ENCODE measurements around the gene FBXO44.
A peak's percentile ranks its signal among the peaks of the same experiment; 100 is the strongest.

FBXO44 gene

GRCh38 chr1:11659748-11660147 lies 5.1 kb downstream of the FBXO44 start:
- DNase-seq (ENCODE audit: low spot score) = no peak

GRCh38 chr1:11661103-11661502 lies 6.4 kb downstream of the FBXO44 start:
- no peak for DNase-seq (ENCODE audit: low spot score)

GRCh38 chr1:11664336-11665065 lies 9.8 kb downstream of the FBXO44 start:
- DNase-seq (ENCODE audit: low spot score) = no peak

- no peak for DNase-seq (ENCODE audit: low spot score)
These were observed 13.8 kb downstream of the FBXO44 start for GRCh38 chr1:11668516-11668915.

DNA sequence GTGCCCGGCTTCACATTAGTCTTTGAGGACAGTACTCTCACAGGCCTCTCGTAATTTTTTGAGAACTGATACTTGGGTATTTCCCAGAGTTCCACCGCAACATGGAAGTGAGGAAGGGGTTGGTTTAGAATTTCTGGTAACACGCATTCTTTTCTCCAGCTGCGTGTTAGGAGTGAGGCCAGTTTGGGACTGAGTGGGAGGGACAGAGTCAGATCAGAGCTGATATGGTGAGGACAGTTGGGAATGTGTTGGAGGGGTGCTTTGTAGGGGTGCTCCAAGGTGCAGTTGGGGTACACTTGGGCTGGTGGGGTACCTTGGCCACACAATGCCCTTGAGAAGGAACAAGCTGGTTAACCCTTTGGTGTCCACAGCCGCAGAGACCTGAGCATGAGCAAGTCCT lies 16.1 kb downstream of the FBXO44 start:
- DNase-seq (ENCODE audit: low spot score) = no peak

GRCh38 chr1:11671205-11671543 lies 16.5 kb downstream of the FBXO44 start:
- no peak for DNase-seq (ENCODE audit: low spot score)

GRCh38 chr1:11671544-11672286 lies 17.0 kb downstream of the FBXO44 start:
- DNase-seq (ENCODE audit: low spot score) = no peak

- DNase-seq (ENCODE audit: low spot score) = no peak
These were observed 18.6 kb downstream of the FBXO44 start for GRCh38 chr1:11673089-11673769.

DNA sequence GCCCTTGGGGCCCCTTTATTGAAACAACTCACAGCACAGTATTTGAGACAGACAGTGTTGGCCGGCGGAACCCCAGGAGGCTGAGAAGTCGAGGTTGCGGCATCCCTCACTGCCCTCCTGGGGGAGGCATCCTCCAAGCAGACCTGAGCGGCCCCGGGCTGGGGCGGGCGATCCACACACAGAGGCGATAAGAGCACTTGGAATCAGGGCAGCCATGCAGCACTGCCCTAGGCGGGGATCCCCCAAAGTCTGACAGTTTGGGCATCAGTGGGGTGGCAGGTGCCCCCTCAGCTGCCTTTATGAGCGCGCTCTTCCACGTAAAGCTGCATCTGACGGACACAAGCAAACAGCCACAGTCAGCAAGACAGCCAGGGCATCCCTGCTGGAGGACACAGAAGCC lies 19.8 kb downstream of the FBXO44 start:
- no peak for DNase-seq (ENCODE audit: low spot score)

- DNase-seq (ENCODE audit: low spot score) = no peak
These were observed 20.6 kb downstream of the FBXO44 start for GRCh38 chr1:11675325-11675724.

GRCh38 chr1:11676386-11677103 lies 21.9 kb downstream of the FBXO44 start:
- no peak for DNase-seq (ENCODE audit: low spot score)

DNA sequence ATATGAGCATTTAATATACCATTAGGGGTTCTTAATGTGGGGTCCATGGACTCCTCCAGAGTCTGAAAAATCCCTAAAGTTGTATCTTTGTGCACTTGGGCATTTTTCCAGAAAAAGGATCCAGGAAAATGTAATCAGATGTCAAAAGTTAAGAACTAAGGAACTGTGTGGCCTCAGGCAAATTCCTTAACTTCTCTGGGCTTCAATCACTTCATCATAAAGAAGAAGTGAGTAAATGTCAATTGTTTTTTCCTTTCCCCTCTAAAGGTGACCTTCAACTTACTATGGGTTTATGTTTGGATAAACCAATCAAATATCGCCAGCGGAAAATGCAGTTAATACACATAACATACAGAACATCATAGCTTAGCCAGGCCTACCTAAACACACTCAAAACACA lies 23.8 kb downstream of the FBXO44 start:
- DNase-seq (ENCODE audit: low spot score) = no peak

DNA sequence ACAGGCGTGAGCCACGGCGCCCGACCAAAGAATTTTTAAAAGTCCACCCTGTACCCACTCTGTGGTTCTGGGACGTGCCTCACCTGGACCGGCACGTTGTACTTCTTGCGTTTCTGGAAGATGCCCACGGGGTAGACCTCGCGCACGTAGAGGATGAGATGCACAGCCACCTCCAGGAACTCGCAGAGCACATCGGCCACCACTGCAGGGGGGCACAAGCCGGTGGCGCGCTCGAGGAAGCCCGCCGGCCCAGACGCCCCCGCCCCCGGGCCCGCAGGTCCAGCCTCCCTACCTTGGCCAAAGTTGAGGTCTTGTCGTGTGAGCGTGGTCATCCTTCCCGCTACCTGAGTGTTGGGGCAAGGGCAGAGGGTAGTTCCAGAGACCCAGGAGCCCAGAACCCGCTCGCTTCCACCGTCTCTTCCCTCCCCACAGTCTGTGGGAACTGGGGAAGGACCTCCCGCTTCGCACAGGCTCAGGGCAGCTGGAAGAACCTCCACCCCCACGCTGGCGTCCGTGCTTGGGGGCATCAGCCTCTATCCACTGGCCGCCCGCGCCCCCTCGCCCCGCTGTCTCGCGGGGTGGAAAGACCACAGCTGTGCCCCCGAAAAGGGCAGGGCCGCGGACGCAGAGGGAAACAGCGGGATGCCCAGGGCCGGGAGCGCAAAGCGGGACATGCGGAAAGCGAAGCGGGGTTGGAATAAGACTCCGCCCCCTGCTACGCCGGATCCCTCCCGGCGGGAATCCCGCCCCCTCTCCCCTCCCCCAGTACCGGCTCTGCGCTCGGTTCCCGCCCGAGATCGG lies 25.8 kb downstream of the FBXO44 start:
- no peak for DNase-seq (ENCODE audit: low spot score)

GRCh38 chr1:11681071-11681771 lies 26.5 kb downstream of the FBXO44 start, which contains the start of gene MAD2L2:
Gene MAD2L2 (minus strand): TSS chr1:11681148. CDS start chr1:11680601, 547 bp downstream.
- peak; percentile 85 for DNase-seq (ENCODE audit: low spot score)

DNA sequence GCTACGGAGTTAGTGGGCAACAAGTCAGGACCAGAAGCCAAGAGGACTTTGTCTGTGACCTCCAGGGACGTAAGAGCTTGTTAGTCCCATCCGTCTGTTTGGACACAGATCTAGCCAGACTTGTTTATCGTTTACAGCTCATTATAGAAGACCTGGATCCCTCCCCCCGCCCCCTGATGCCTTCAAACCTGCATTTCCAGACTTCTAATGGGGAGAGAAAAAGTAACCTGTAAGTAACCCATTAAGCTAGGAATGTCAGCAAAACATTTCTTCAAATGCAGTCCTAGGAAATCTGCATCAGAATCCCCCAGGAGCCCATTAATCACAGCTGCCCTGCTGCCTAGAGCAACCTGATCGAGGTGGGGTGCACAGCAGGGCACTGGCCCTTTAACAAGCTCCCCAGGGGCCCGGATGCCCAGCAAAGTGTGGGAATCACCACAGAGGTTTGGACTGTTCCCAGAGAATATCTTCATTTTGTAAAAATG lies 27.7 kb downstream of the FBXO44 start:
- no peak for DNase-seq (ENCODE audit: low spot score)

DNA sequence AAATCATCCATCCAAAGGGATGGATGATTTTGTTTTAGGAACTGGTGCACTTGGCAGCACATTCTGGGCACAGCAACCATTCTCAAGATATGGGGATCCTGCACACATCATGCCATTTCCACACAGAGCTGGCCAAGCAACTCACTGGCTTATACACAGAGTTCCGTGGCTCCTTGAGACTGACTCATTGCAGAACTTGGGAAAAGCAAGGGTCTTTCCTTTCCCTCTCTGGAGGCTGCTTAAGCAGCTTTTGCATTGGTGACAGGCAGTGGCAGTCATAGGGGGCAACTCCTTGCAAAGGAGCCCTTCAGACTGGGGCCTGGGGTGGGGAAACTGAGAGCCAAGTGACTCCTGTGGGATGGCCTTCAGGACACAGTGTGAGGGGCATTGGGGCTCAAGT lies 28.1 kb downstream of the FBXO44 start:
- DNase-seq (ENCODE audit: low spot score) = no peak

GRCh38 chr1:11684070-11684469 lies 29.4 kb downstream of the FBXO44 start:
- DNase-seq (ENCODE audit: low spot score) = no peak

GRCh38 chr1:11685210-11685752 lies 30.6 kb downstream of the FBXO44 start:
- no peak for DNase-seq (ENCODE audit: low spot score)

DNA sequence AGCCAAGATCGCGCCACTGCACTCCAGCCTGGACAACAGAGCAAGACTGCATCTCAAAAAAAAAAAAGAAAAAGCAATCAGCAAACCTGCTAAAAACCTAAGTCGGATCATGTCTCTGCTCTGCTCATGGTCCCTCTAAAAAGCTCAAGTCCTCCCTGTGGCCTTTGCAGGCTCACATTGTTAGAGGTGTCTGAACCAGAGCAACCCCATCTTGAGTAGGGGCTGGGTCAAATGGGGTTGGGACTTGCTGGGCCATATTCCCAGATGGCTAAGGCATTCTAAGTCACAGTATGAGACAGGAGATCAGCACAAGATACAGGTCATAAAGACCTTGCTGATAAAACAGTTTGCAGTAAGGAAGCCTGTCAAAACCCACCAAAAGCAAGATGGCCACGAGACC lies 33.8 kb downstream of the FBXO44 start:
- DNase-seq (ENCODE audit: low spot score) = no peak

All from hematopoietic multipotent progenitor cell treated with erythropoietin and hydrocortisone succinate and interleukin-3 and kit ligand, for 15 days (in vitro differentiated cells).